Activated CD4-positive, alpha-beta T cell treated with anti-CD3 and anti-CD28 coated beads, Interleukin-2, amount 10 ng/mL, durations not matched to agents 7 days and 5 days (primary cell): ENCODE data around the gene GTF3C1. TPM values are rescaled to one million over a fixed set of nuclear protein-coding genes. Genes with fewer than 3 reads are reported as not detected.

Experiments used
- CTCF ChIA-PET: fragments of 350-600 bp; sonication (Branson Sonifier 250); formaldehyde crosslinking; loops from one replicate; lab custom pipeline; 2021; ENCODE audit warnings: antibody characterized with exemption; lab: Charles Lee
- POLR2A ChIA-PET: fragments of 350-600 bp; sonication (Branson Sonifier 250); formaldehyde crosslinking; loops from one replicate; lab custom pipeline; 2021; ENCODE audit warnings: antibody characterized with exemption; lab: Charles Lee
- DNase-seq: peaks from one replicate; pipeline ENCODE4 v3.0.0-alpha.2; 2020
- H3K27ac Mint-ChIP-seq: one replicate; pipeline ENCODE4 v1.8.0; 2021; ENCODE audit warnings: mild to moderate bottlenecking, moderate library complexity, mixed read lengths
- H3K27me3 Mint-ChIP-seq: one replicate; pipeline ENCODE4 v1.8.0; 2021; ENCODE audit warnings: mixed read lengths
- H3K36me3 Mint-ChIP-seq: one replicate; pipeline ENCODE4 v1.8.0; 2021; ENCODE audit warnings: low read depth, mixed read lengths
- H3K4me1 Mint-ChIP-seq: one replicate; pipeline ENCODE4 v1.8.0; 2021; ENCODE audit warnings: mixed read lengths
- H3K4me3 Mint-ChIP-seq: one replicate; pipeline ENCODE4 v1.8.0; 2021; ENCODE audit warnings: mild to moderate bottlenecking, moderate library complexity, mixed read lengths
- H3K9me3 Mint-ChIP-seq: one replicate; pipeline ENCODE4 v1.8.0; 2021; ENCODE audit warnings: mixed read lengths
- total RNA-seq, 2 experiments: library from RNA; stranded (reverse); gene quantifications; one replicate each; pipeline ENCODE4 v1.2.3, GENCODE V29; 2021

GTF3C1 gene
- total RNA-seq, 2 experiments from 2014 or later, result 51.9 to 52.9 TPM

- CTCF ChIA-PET, result interaction anchor here (1.2 kb wide), 1 partner anchor 18 kb away, joined by 3 read pairs; the partner anchor contains the start of genes GTF3C1 and KATNIP
- Mint-ChIP-seq H3K27ac (no peak overlapping the region), H3K36me3 (peaks cover 56% of the 10 kb centered on the region), H3K9me3 (no peaks in the 10 kb centered on the region), H3K27me3 (no peaks in the 10 kb centered on the region), H3K4me1 (peaks cover 17% of the 10 kb centered on the region), H3K4me3 (no peak overlapping the region)
- no peak for DNase-seq
- POLR2A ChIA-PET, result no interaction called here
Observed at GRCh38 chr16:27531186-27531585, 18.5 kb downstream of the GTF3C1 start.

DNA sequence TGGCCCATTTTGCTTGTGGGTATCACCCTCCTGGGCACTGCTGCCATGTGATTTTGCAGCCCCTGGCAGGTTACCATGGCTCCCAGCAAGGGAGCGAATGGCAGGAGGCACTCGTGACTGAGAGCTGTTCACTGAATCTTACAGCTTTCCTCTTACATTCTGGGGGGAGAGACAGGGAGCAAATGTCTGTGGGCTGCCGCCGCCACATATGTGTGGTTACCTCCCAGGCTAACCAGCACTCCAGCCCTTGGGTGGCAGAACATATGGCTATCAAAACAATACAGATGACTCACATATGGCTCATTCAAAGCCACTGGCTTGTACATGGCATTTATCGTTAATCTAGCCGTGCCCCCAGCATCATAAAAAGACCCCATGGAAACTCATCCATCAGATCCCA lies 19.8 kb downstream of the GTF3C1 start:
- H3K4me3 Mint-ChIP-seq, result no peak overlapping the region
- H3K27ac Mint-ChIP-seq, result no peak overlapping the region
- peaks cover 17% of the 10 kb centered on the region for H3K4me1 Mint-ChIP-seq
- ChIA-PET CTCF (interaction anchor here (1.2 kb wide), 1 partner anchor 20 kb away, joined by 3 read pairs; the partner anchor contains the start of genes GTF3C1 and KATNIP), POLR2A (no interaction called here)
- H3K36me3 Mint-ChIP-seq, result peaks cover 57% of the 10 kb centered on the region
- DNase-seq, result no peak
- no peaks in the 10 kb centered on the region for H3K9me3 Mint-ChIP-seq
- no peaks in the 10 kb centered on the region for H3K27me3 Mint-ChIP-seq

DNA sequence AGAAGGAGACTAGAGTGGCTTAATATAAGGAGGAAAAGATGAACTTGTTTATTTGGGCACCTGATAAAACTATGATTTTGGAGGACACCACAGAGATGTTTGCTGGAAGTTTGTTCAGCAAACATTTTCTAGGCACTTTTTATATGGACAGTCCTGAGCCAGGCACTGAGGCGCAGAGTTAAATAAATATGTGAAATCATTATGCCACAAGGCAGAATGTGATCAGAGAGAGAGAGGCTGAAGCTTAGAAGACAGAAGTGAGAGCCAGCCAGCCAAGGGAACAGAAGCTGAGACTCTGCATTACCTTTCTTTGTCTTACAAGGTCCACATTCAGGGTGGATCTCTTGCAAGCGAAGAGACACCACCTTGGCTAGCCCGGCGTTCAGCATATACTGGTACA lies 21.4 kb downstream of the GTF3C1 start:
- ChIA-PET CTCF (interaction anchor here (0.9 kb wide), 1 partner anchor 21 kb away, joined by 3 read pairs; the partner anchor contains the start of genes GTF3C1 and KATNIP), POLR2A (no interaction called here)
- DNase-seq, result no peak
- no peak overlapping the region for H3K4me3 Mint-ChIP-seq
- no peaks in the 10 kb centered on the region for H3K27me3 Mint-ChIP-seq
- H3K36me3 Mint-ChIP-seq, result peaks cover 51% of the 10 kb centered on the region
- H3K27ac Mint-ChIP-seq, result no peak overlapping the region
- H3K9me3 Mint-ChIP-seq, result no peaks in the 10 kb centered on the region
- H3K4me1 Mint-ChIP-seq, result peaks cover 17% of the 10 kb centered on the region

DNA sequence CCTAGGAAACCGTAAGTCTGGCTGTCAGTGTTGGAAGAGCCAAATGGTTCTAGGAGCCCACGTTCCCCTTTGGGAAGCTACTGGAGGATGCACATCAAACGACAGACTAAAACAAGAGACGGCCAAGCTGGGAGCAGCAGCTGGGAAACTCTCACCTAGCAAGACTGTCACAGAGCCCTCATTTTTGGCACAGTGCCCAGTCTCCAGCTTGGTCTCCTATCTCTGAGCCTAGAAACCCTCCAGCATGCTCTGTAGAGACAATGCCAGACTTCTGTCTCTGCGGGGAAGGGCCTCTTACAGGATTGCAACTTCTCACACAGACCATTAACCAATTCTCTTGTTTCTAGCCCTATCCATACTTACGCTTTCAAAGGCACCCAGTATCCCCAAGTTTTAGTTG lies 23.5 kb downstream of the GTF3C1 start:
- Mint-ChIP-seq H3K4me3 (no peak overlapping the region), H3K4me1 (peaks cover 6% of the 10 kb centered on the region), H3K36me3 (peaks cover 43% of the 10 kb centered on the region), H3K27ac (no peak overlapping the region), H3K9me3 (no peaks in the 10 kb centered on the region), H3K27me3 (no peaks in the 10 kb centered on the region)
- DNase-seq, result no peak
- ChIA-PET POLR2A (no interaction called here), CTCF (interaction anchor here (0.6 to 0.9 kb wide), 2 partner anchors 10 to 1019 kb away, joined by 3 to 4 read pairs; no protein-coding TSS in a partner anchor)

DNA sequence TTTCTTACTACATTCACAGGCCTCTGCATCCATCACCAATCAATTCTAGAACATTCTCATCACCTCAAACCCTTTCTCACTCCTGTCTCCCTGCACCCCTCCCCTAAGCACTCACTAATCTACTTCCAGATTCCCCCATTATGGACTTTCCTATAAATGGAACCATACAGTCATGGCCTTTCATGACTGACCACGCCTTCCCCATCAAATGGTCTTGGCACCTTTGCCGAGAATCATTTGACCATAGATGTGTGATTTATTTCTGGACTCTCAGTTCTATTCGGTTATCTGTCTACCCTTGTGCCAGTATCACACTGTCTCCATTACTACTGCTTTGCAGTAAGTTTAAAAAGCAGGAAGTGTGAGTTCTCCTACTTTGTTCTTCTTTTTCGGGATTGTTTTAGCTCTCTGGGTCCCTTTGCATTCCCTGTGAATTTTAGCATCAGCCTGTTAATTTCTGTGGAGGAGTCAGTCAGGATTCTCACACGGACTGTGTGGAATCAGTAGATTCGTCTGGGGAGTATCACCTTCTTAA lies 27.5 kb downstream of the GTF3C1 start:
- Mint-ChIP-seq H3K27me3 (no peaks in the 10 kb centered on the region), H3K36me3 (peaks cover 32% of the 10 kb centered on the region), H3K9me3 (no peaks in the 10 kb centered on the region), H3K4me3 (no peak overlapping the region), H3K4me1 (no peaks in the 10 kb centered on the region), H3K27ac (no peak overlapping the region)
- no peak for DNase-seq
- ChIA-PET POLR2A (interaction anchor here (0.6 kb wide), 1 partner anchor 22 kb away, joined by 3 read pairs; no protein-coding TSS in a partner anchor), CTCF (interaction anchor here (1.1 kb wide), 1 partner anchor 11 kb away, joined by 4 read pairs; no protein-coding TSS in a partner anchor)

- no peaks in the 10 kb centered on the region for H3K27me3 Mint-ChIP-seq
- ChIA-PET POLR2A (no interaction called here), CTCF (interaction anchor here (1.1 kb wide), 2 partner anchors 10 to 11 kb away, joined by 3 to 4 read pairs; no protein-coding TSS in a partner anchor)
- no peak for DNase-seq
- no peaks in the 10 kb centered on the region for H3K4me1 Mint-ChIP-seq
- peaks cover 26% of the 10 kb centered on the region for H3K36me3 Mint-ChIP-seq
- no peak overlapping the region for H3K27ac Mint-ChIP-seq
- no peak overlapping the region for H3K4me3 Mint-ChIP-seq
- no peaks in the 10 kb centered on the region for H3K9me3 Mint-ChIP-seq
Observed at GRCh38 chr16:27520982-27521673, 28.6 kb downstream of the GTF3C1 start.

DNA sequence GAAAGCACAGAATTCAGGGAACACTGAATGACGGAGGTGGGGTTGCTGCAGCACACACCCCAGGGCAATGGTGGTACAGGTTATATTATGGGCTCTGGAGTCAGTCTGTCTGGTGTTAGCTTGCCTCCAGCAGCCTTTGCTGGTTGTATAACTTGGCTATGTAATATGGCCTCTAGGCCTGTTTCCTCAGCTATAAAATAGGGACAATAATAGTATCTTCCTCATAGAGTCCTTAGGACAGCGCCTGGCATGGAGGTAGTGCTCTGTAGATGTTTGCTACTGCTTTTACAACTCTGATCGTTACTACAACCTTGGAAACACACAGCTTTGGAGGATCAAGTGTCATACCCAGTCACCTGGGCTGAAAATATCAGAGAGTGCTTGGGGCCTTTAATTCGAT lies 31.5 kb downstream of the GTF3C1 start:
- H3K4me3 Mint-ChIP-seq, result no peak overlapping the region

DNA sequence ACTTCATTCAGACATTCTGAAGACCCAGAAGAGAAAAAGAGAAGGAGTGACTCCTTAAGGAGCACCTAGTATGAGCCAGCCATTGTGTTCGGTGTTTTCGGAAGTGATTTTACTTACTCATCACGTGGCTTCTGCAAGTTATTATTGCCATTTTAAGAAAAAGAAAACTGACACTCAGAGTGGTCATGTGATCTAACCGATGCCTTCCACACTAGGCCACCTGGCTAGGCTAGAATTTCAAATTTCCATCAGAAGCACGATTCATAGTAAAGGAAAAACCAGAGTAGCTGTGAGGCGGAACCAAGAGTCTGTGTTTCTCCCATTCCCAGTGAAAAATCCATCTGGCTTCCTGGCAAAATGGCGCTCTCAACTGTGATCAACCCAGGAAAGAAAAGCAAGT lies 32.0 kb downstream of the GTF3C1 start:
- no peak for DNase-seq
- H3K4me1 Mint-ChIP-seq, result no peaks in the 10 kb centered on the region
- POLR2A ChIA-PET, result no interaction called here
- H3K27ac Mint-ChIP-seq, result no peak overlapping the region
- H3K36me3 Mint-ChIP-seq, result peaks cover 17% of the 10 kb centered on the region
- no peak overlapping the region for H3K4me3 Mint-ChIP-seq
- no peaks in the 10 kb centered on the region for H3K9me3 Mint-ChIP-seq
- no peaks in the 10 kb centered on the region for H3K27me3 Mint-ChIP-seq
- CTCF ChIA-PET, result no interaction called here

More for the DNA sequence above, 31.5 kb downstream of the GTF3C1 start:
- Mint-ChIP-seq H3K27ac (no peak overlapping the region), H3K9me3 (no peaks in the 10 kb centered on the region), H3K4me1 (no peaks in the 10 kb centered on the region), H3K27me3 (no peaks in the 10 kb centered on the region), H3K36me3 (peaks cover 21% of the 10 kb centered on the region)
- CTCF ChIA-PET, result no interaction called here
- POLR2A ChIA-PET, result no interaction called here
- no peak for DNase-seq

- Mint-ChIP-seq H3K4me3 (no peak overlapping the region), H3K4me1 (no peaks in the 10 kb centered on the region), H3K36me3 (peaks cover 16% of the 10 kb centered on the region), H3K27me3 (no peaks in the 10 kb centered on the region), H3K9me3 (no peaks in the 10 kb centered on the region), H3K27ac (no peak overlapping the region)
- ChIA-PET CTCF (interaction anchor here (1.3 to 1.5 kb wide), 2 partner anchors 10 to 17 kb away, joined by 3 to 5 read pairs; no protein-coding TSS in a partner anchor), POLR2A (no interaction called here)
- DNase-seq, result no peak
Observed at GRCh38 chr16:27516365-27516764, 33.3 kb downstream of the GTF3C1 start.

GRCh38 chr16:27515874-27516353 lies 33.8 kb downstream of the GTF3C1 start:
- no peaks in the 10 kb centered on the region for H3K27me3 Mint-ChIP-seq
- H3K4me3 Mint-ChIP-seq, result no peak overlapping the region
- POLR2A ChIA-PET, result no interaction called here
- CTCF ChIA-PET, result interaction anchor here (0.6 to 1.5 kb wide), 3 partner anchors 10 to 706 kb away, joined by 3 to 5 read pairs (median 3); no protein-coding TSS in a partner anchor
- no peaks in the 10 kb centered on the region for H3K4me1 Mint-ChIP-seq
- peak; percentile 40 for DNase-seq
- H3K27ac Mint-ChIP-seq, result no peak overlapping the region
- peaks cover 17% of the 10 kb centered on the region for H3K36me3 Mint-ChIP-seq
- no peaks in the 10 kb centered on the region for H3K9me3 Mint-ChIP-seq

- Mint-ChIP-seq H3K9me3 (no peaks in the 10 kb centered on the region), H3K36me3 (peaks cover 20% of the 10 kb centered on the region), H3K27ac (no peak overlapping the region), H3K4me1 (no peaks in the 10 kb centered on the region), H3K27me3 (no peaks in the 10 kb centered on the region), H3K4me3 (no peak overlapping the region)
- ChIA-PET POLR2A (no interaction called here), CTCF (interaction anchor here (0.5 to 1.5 kb wide), 3 partner anchors 16 to 194 kb away, joined by 3 to 5 read pairs (median 3); no protein-coding TSS in a partner anchor)
- no peak for DNase-seq
Observed at GRCh38 chr16:27514806-27515205, 34.9 kb downstream of the GTF3C1 start.

DNA sequence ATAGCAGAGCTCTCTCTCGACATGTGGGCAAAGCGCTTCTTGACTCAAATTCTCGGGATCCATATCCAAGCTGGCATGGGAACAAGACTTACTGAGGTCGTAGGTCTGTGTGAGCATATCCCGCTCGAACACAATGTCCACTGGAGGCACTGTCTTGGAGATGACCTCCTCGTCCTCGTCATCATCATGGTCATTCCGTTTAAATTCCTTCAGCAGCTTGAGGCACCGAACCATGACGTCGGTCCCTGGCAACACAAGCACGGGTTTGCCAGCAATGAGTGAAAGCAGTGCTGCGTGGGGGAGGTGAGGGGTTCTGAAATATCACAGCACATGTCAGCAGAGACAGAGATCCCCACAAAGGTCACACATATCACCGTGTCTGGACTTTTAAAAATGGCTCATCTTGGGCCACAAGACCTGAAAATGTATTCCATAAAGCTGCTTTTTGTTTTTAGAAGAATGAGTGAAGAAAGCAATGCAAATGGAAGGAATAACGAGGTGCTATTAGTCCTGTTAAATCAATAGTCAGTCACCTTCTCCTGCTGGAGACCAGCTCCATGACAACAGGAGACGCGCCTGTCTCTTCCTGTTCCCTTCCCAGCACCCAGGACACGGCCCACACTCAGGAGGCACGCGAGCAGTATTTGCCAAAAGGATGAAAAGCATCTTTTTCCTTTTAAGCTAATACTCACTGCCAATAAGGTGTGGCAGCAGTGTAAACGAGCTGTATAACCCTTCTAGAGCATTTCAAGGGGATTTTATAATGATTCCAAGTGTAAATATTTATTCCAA lies 37.9 kb downstream of the GTF3C1 start:
- no peak for DNase-seq
- ChIA-PET POLR2A (interaction anchor here (1.0 kb wide), 1 partner anchor 15 kb away, joined by 3 read pairs; no protein-coding TSS in a partner anchor), CTCF (interaction anchor here (1.0 to 1.2 kb wide), 2 partner anchors 10 to 16 kb away, joined by 3 to 4 read pairs; no protein-coding TSS in a partner anchor)
- H3K9me3 Mint-ChIP-seq, result no peaks in the 10 kb centered on the region
- no peaks in the 10 kb centered on the region for H3K4me1 Mint-ChIP-seq
- H3K4me3 Mint-ChIP-seq, result no peak overlapping the region
- H3K36me3 Mint-ChIP-seq, result peaks cover 27% of the 10 kb centered on the region
- H3K27ac Mint-ChIP-seq, result no peak overlapping the region
- H3K27me3 Mint-ChIP-seq, result no peaks in the 10 kb centered on the region
